Left lung (tissue), 10 donors: ENCODE data around the gene SCRG1. TPM values are rescaled to one million over a fixed set of nuclear protein-coding genes. Genes with fewer than 3 reads are reported as not detected.

Source experiments
- ATAC-seq: fragments of 200-7000 bp; cut with Tn5 transposase; one replicate; pipeline ENCODE4 v1.9.1; 2020; ENCODE audit warnings: moderate library complexity
- DNase-seq, 4 donors: peaks; one replicate each; pipeline ENCODE4 v3.0.0-alpha.2; 2013 to 2020
- H3K27ac ChIP-seq, 2 donors: fragments of 200-600 bp; sonication (generic) in 1 of 2; one replicate each; pipeline versions ENCODE4 v1.5.0 to v1.8.0; 2020 to 2021
- H3K27me3 ChIP-seq, 2 donors: fragments of 200-600 bp; sonication (generic) in 1 of 2; one replicate each; pipeline versions ENCODE4 v1.5.0 to v1.8.0; 2020 to 2021
- H3K36me3 ChIP-seq, 2 donors: fragments of 200-600 bp; sonication (generic) in 1 of 2; one replicate each; pipeline versions ENCODE4 v1.5.0 to v1.8.0; 2020 to 2021
- H3K4me1 ChIP-seq, 2 donors: fragments of 200-600 bp; one replicate each; pipeline ENCODE4 v1.8.0; 2021
- H3K4me3 ChIP-seq, 2 donors: fragments of 200-600 bp; sonication (generic) in 1 of 2; one replicate each; pipeline versions ENCODE4 v1.5.0 to v1.8.0; 2020 to 2021; ENCODE audit warnings: mild to moderate bottlenecking in 1 of 2
- H3K9me3 ChIP-seq, 2 donors: fragments of 200-600 bp; sonication (generic) in 1 of 2; one replicate each; pipeline versions ENCODE4 v1.5.0 to v1.8.0; 2020 to 2021
- intact Hi-C, 2 donors: fragments of 100-400 bp; cut with DNase I; formaldehyde crosslinking; loops; one replicate each; pipeline versions ENCODE4 v1.11.2 to v1.14.2; 2022
- polyA plus RNA-seq, 6 donors: library from polyadenylated mRNA; unstranded; fragments of 120-200 nt; gene quantifications; one replicate each; pipeline ENCODE4 v1.2.1, GENCODE V29; 2013; ENCODE audit not compliant: insufficient read length in 6 of 6
- total RNA-seq, 2 donors: library from RNA; stranded (reverse); fragmentation: NEBNext Ultra II Directional; extraction: Animal tissue kit (Norgen Biotek cat#: 25700); gene quantifications; one replicate each; pipeline ENCODE4 v1.2.1, GENCODE V29; 2021
- TF ChIP-seq, protein P1 (sequence below), 2 donors: fragments of 200-600 bp; sonication (generic) in 1 of 2; IDR thresholded peaks; one replicate each; pipeline versions ENCODE4 v1.5.0 to v1.8.0; 2021; ENCODE audit warnings: antibody characterized with exemption in 2 of 2
- donor health status: DM: no; HTN: yes; CAD: no.
- donor health status: DM: no; HTN: no; CAD: no.

The SCRG1 gene
- total and polyA plus RNA-seq, 8 donors, result 0.36 to 0.85 (median 0.56) TPM

DNA sequence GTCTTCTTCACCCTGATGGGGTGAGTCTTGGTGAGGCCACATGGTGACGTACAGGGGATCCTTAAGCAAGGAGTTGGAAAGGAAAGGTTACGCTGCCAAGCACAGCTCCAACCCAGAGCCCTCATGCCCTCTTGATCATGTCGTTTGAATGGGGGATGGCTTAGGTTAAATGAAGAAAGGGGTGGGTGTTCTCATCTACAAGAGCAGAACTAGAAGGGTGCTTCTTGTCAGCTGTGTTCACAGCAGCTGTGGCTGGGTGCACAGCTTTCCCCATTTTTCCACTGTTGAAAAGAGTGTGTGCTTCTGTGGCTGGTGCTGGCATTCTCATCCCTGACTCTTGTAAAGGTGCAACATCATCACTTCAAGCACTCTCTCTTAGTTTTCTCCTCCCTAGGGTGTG is 15.5 kb upstream of the SCRG1 start:
- intact Hi-C loops, result loop anchor here (2.0 to 10.0 kb wide), 2 partner anchors 90 to 96 kb away; no protein-coding TSS in a partner anchor
- H3K27me3 ChIP-seq, result no peaks in the 10 kb centered on the region
- peaks cover 6 to 80% of the 10 kb centered on the region in 2 donors for H3K4me1 ChIP-seq
- TF ChIP-seq, protein P1, sequence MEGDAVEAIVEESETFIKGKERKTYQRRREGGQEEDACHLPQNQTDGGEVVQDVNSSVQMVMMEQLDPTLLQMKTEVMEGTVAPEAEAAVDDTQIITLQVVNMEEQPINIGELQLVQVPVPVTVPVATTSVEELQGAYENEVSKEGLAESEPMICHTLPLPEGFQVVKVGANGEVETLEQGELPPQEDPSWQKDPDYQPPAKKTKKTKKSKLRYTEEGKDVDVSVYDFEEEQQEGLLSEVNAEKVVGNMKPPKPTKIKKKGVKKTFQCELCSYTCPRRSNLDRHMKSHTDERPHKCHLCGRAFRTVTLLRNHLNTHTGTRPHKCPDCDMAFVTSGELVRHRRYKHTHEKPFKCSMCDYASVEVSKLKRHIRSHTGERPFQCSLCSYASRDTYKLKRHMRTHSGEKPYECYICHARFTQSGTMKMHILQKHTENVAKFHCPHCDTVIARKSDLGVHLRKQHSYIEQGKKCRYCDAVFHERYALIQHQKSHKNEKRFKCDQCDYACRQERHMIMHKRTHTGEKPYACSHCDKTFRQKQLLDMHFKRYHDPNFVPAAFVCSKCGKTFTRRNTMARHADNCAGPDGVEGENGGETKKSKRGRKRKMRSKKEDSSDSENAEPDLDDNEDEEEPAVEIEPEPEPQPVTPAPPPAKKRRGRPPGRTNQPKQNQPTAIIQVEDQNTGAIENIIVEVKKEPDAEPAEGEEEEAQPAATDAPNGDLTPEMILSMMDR (IDR thresholded peaks at IDR 0.05), result no peak
- no peak for DNase-seq
- ATAC-seq, result no peak
- peak overlapping the region in 1 of 2 donors; percentile 85 for H3K27ac ChIP-seq
- no peaks in the 10 kb centered on the region for H3K9me3 ChIP-seq
- H3K36me3 ChIP-seq, result no peaks in the 10 kb centered on the region
- no peak overlapping the region for H3K4me3 ChIP-seq

DNA sequence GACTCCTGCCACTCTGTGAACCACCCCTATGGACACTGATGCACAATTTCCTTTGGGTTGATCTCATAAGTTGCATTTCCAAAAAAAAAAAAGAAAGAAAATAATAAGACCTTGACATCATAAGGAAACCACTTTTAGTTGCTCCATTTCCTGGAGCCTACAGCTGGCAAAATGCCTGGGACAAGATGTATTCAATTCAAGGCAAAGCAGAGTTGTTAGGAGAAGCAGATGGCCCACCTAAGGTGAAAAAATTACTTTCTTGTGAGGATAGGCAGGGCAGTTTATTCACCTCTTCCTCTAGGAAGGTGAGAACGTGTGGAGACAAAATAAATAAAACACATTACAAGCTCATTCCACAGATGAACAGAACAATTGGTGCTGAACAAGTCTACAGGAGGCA is 14.1 kb upstream of the SCRG1 start:
- DNase-seq (no peak), ATAC-seq (no peak)
- no peak overlapping the region for H3K4me3 ChIP-seq
- intact Hi-C loops, result loop anchor here in 1 of 2 donors (10.0 kb wide), 1 partner anchor 88 kb away; no protein-coding TSS in a partner anchor
- no peaks in the 10 kb centered on the region for H3K9me3 ChIP-seq
- H3K36me3 ChIP-seq, result no peaks in the 10 kb centered on the region
- TF ChIP-seq, protein P1 (IDR thresholded peaks at IDR 0.05), result no peak
- peak overlapping the region in 1 of 2 donors; percentile 33 for H3K27ac ChIP-seq
- H3K27me3 ChIP-seq, result no peaks in the 10 kb centered on the region
- peaks cover 6 to 75% of the 10 kb centered on the region in 2 donors for H3K4me1 ChIP-seq

DNA sequence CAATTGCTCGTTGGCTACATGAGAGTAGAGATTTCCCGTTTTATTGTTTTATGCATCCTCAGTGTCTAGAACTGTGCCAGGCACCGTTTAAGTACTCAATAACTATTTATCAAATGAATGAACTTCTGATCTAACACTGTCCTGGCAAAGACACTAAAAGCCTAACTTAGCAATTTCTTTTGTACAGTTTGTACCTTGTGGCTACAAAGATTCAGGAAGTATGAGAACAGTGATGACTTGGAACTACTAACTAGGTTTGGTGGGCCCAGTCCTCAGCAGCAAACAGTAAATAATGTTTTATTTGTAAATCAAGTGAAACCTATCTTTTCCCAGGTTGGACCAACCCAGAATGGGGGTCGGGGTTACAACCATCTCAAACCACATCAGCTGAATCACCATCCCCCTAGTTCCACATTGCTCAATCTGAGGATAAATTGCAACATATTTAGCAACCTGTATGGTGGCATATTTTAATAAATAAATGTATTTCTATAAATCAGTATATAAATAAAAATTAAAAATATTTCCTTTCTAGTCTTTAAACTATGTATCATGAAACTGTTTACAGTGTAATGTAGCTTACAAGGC is 12.3 kb upstream of the SCRG1 start:
- H3K4me1 ChIP-seq, result peaks cover 6 to 62% of the 10 kb centered on the region in 2 donors
- no peaks in the 10 kb centered on the region for H3K36me3 ChIP-seq
- intact Hi-C loops, result loop anchor here in 1 of 2 donors (10.0 kb wide), 1 partner anchor 86 kb away; no protein-coding TSS in a partner anchor
- H3K27me3 ChIP-seq, result no peaks in the 10 kb centered on the region
- H3K27ac ChIP-seq, result peak overlapping the region in 1 of 2 donors; percentile 66
- TF ChIP-seq, protein P1 (IDR thresholded peaks at IDR 0.05), result no peak
- H3K4me3 ChIP-seq, result no peak overlapping the region
- no peak for DNase-seq
- no peak for ATAC-seq
- no peaks in the 10 kb centered on the region for H3K9me3 ChIP-seq

DNA sequence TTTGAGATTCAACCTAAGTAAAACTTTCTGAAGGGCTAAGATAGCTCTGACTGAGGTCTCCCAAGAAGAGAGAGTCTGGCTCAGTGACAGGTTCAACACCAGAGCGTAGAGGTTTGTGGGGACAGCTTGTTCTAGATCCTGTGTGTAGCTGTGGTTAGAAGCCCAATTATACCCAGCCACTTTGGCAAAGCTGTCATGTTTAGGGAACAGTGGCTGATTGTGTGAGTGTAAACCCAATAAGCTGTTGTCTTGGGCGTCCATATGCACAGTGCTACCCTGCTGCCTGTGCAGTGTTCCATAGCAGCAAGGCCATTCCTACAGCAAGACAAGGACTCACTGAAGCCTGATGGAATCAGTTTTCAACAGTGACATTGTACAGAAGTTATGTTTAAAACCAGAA is 11.2 kb upstream of the SCRG1 start:
- intact Hi-C loops, result loop anchor here in 1 of 2 donors (10.0 kb wide), 1 partner anchor 85 kb away; no protein-coding TSS in a partner anchor
- TF ChIP-seq, protein P1 (IDR thresholded peaks at IDR 0.05), result no peak
- no peak for ATAC-seq

DNA sequence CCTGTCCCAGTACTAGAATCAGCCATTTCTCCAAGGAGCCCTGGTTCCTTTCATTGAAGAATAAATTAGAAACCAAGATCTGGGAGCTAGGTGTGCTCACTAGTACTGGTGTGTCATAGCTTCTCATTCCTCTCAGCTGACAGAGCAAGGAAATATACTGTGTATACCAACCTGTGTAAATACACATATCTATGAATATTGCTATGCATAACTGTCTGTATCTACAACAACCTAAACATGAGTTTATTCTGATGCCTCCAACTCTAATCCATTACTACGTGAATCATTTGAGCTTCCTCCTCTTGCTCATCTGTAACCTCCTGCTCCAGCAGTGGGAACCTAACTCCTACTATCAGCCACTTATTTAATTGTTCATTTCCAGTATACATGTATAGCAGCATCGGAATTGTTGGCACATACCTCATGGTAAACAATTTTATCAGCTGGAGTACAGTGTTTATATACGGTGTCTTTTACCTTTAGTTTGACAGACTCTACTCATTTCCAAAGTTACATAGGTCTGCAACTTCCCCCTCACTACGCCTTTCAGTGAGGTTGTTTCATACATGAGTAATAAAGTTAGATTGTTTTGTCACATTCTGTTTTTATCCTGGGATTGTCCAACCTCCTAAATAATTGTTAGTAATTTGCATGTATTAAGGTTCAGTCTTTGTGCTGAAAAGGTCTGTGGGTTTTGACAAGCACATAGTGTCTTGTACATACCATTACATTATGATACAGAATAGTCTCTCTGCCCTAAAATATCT is 7.1 kb upstream of the SCRG1 start:
- H3K36me3 ChIP-seq, result peaks cover 0 to 3% of the 10 kb centered on the region in 2 donors
- intact Hi-C loops, result no loop called here

More for the DNA sequence above, 11.2 kb upstream of the SCRG1 start:
- Histone ChIP-seq H3K9me3 (no peaks in the 10 kb centered on the region), H3K27me3 (no peaks in the 10 kb centered on the region), H3K4me3 (no peak overlapping the region), H3K36me3 (no peaks in the 10 kb centered on the region), H3K27ac (peak overlapping the region in 1 of 2 donors; percentile 66), H3K4me1 (peaks cover 6 to 52% of the 10 kb centered on the region in 2 donors)
- DNase-seq, result no peak

More for the DNA sequence above, 7.1 kb upstream of the SCRG1 start:
- TF ChIP-seq, protein P1 (IDR thresholded peaks at IDR 0.05), result no peak
- Histone ChIP-seq H3K27ac (no peak overlapping the region), H3K9me3 (no peaks in the 10 kb centered on the region), H3K4me1 (peaks cover 0 to 12% of the 10 kb centered on the region in 2 donors), H3K4me3 (no peak overlapping the region), H3K27me3 (no peaks in the 10 kb centered on the region)
- DNase-seq (no peak), ATAC-seq (no peak)
